H1 (cell line): ENCODE data around the gene NUAK1. TPM values are rescaled to one million over a fixed set of nuclear protein-coding genes. Genes with fewer than 3 reads are reported as not detected.

Experiments
- ATF3 ChIP-seq: IDR thresholded peaks from 2 replicates; pipeline ENCODE4 v1.6.1; 2011; ENCODE audit warnings: low read depth, mild to moderate bottlenecking, low read length; ENCODE audit not compliant: insufficient read depth
- CBX5 ChIP-seq: fragments of 300-800, 300-1000 bp; sonication (generic); IDR thresholded peaks from 2 replicates; pipeline ENCODE4 v1.7.1; 2016; ENCODE audit warnings: antibody characterized with exemption, low read length, low read depth
- CREB1 ChIP-seq: IDR thresholded peaks from 2 replicates; pipeline ENCODE4 v1.6.1; 2012; ENCODE audit warnings: inconsistent platforms
- FOSL1 ChIP-seq: IDR thresholded peaks from 2 replicates; pipeline ENCODE4 v1.6.1; 2011; ENCODE audit warnings: mild to moderate bottlenecking, low read depth, low read length, moderate library complexity; ENCODE audit not compliant: insufficient read depth
- GTF2F1 ChIP-seq: IDR thresholded peaks from 2 replicates; pipeline ENCODE4 v1.6.1; 2012; ENCODE audit warnings: low read depth, low read length, improper control_type of control experiment, borderline replicate concordance
- HDAC2 ChIP-seq, 2 experiments: fragments of 300-600 bp in 1 of 2; sonication (generic) in 1 of 2; IDR thresholded peaks; 2 replicates each; pipeline ENCODE4 v1.6.1; 2011 to 2012; ENCODE audit warnings: low read depth in 2 of 2, low read length in 2 of 2, mild to moderate bottlenecking in 2 of 2, moderate library complexity in 2 of 2, borderline replicate concordance in 1 of 2, inconsistent platforms in 1 of 2
- RBBP5 ChIP-seq: IDR thresholded peaks from 2 replicates; pipeline ENCODE4 v1.7.1; 2012; ENCODE audit warnings: low read depth, mild to moderate bottlenecking, inconsistent platforms, low read length, moderate library complexity, borderline replicate concordance
- polyA plus RNA-seq, 7 experiments: library from polyadenylated mRNA; depleted of rRNA in 3 of 7; stranded (reverse) in 5 of 7; unstranded in 2 of 7; fragments of >200 nt in 5 of 7; fragments of 200-250 nt in 2 of 7; gene quantifications; 1 replicate in 5 of 7; 2 replicates in 1 of 7; 4 replicates in 1 of 7; pipeline versions ENCODE4 v1.2.1 to v1.2.3, GENCODE V29; 2011 to 2013; ENCODE audit warnings: missing spikeins in 2 of 7, mixed read lengths in 2 of 7
- total RNA-seq: library from RNA; stranded (reverse); fragmentation: NEBNext Ultra II Directional; extraction: Animal tissue kit (Norgen Biotek cat#: 25700); gene quantifications from 2 replicates; pipeline ENCODE4 v1.2.1, GENCODE V29; 2021

Gene NUAK1
- total and polyA plus RNA-seq, 2 of the 8 experiments (the other 6 are each of a cell fraction or from before 2014, with no cell fraction given) = 6.7 to 18.2 TPM

- TF ChIP-seq ATF3 (no peak), FOSL1 (no peak), GTF2F1 (no peak), CBX5 (no peak), CREB1 (no peak), RBBP5 (no peak), HDAC2 (IDR thresholded peaks at IDR 0.05; ENCODE audit: borderline replicate concordance in 1 of 2, low read depth in 2 of 2, low read length in 2 of 2) (no peak)
Observed at GRCh38 chr12:106086696-106087095, 52.1 kb downstream of the NUAK1 start (continued).
